ENCODE data around the gene PZP.

PZP gene

GRCh38 chr12:9118158-9118557 is 90.0 kb downstream of the PZP start:
- H3K9me3 ChIP-seq (ENCODE audit: control insufficient read depth in 5 of 5, low read length in 5 of 5): no peaks in the 10 kb centered on the region
- no peak overlapping the region for H3K4me3 ChIP-seq (ENCODE audit: low read depth in 1 of 5, low read length in 5 of 5)
- peaks cover 0 to 49% (median 17%) of the 10 kb centered on the region in 5 donors for H3K4me1 ChIP-seq (ENCODE audit: control insufficient read depth in 5 of 5, insufficient read depth in 5 of 5, low read length in 5 of 5)
- peak overlapping the region; percentile 58 for H3K27ac ChIP-seq (ENCODE audit: low read depth, low read length)
- no peak overlapping the region for H3K9ac ChIP-seq (ENCODE audit: low read length in 5 of 5)
- H3K36me3 ChIP-seq (ENCODE audit: control insufficient read depth in 5 of 5, insufficient read depth in 5 of 5, low read length in 5 of 5): peaks cover 0 to 4% (median 0%) of the 10 kb centered on the region in 5 donors
- peaks cover 0 to 2% (median 0%) of the 10 kb centered on the region in 5 donors for H3K27me3 ChIP-seq (ENCODE audit: control insufficient read depth in 5 of 5, insufficient read depth in 4 of 5, low read length in 5 of 5)

DNA sequence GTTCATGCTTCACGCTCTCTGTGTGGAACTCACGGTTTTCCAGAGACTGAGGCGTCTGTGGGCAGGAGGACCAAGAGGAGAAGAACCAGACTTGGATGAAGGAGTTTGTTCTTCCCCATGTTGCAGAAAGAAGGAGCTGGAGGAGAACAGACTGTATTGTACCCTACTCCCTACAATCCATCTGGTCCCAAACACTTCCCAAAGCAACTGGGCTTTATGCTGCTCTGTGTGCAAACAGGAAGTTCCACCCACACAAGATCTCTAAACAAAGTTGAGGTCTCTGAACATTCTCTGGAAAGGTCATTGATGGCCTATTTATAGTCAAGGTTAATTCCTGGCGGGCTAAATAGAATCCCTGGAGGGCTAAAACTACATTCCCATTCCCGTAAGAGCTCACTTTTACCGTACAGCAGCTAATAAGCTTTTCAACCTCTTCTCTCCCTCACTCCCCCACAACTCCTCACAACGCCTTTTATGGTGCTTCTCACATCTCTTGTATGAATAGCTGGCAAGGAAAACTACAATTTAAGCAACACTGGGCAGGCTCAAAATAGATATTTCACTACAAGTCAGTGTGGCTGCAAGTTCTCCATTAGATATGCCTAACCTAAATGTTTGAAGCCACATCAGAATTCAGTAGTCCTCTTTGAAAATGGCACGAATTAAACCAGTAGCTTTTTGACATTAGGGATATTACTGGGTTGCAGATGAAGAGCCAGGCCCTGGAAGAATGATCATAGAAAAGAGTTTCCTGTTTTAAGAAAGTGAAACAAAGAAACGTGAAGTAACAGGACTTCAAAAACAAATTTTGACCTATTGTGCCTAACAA is 92.2 kb downstream of the PZP start, which contains the start of gene A2M:
Gene A2M, minus strand, starts transcription at position 189 of the 829 bp plus-strand sequence. Its CDS starts 70 bp downstream, at position 119.
- peak within 1 kb of the TSS in 3 of 5 donors; percentile 8 to 24 (median 13) for H3K9ac ChIP-seq (ENCODE audit: low read length in 5 of 5)
- H3K9me3 ChIP-seq (ENCODE audit: control insufficient read depth in 5 of 5, low read length in 5 of 5): no peaks in the 10 kb centered on the region
- H3K27ac ChIP-seq (ENCODE audit: low read depth, low read length): peak within 1 kb of the TSS; percentile 89
- peak within 1 kb of the TSS; percentile 52 to 85 (median 65) for H3K4me3 ChIP-seq (ENCODE audit: low read depth in 1 of 5, low read length in 5 of 5)
- H3K36me3 ChIP-seq (ENCODE audit: control insufficient read depth in 5 of 5, insufficient read depth in 5 of 5, low read length in 5 of 5): peaks cover 0 to 19% (median 10%) of the 10 kb centered on the region in 5 donors
- peaks cover 0 to 56% (median 17%) of the 10 kb centered on the region in 5 donors for H3K4me1 ChIP-seq (ENCODE audit: control insufficient read depth in 5 of 5, insufficient read depth in 5 of 5, low read length in 5 of 5)
- H3K27me3 ChIP-seq (ENCODE audit: control insufficient read depth in 5 of 5, insufficient read depth in 4 of 5, low read length in 5 of 5): peaks cover 0 to 2% (median 0%) of the 10 kb centered on the region in 5 donors

- Histone ChIP-seq H3K4me3 (ENCODE audit: low read depth in 1 of 5, low read length in 5 of 5) (peak overlapping the region; percentile 19 to 85 (median 63)), H3K4me1 (ENCODE audit: control insufficient read depth in 5 of 5, insufficient read depth in 5 of 5, low read length in 5 of 5) (peaks cover 0 to 51% (median 17%) of the 10 kb centered on the region in 5 donors), H3K27ac (ENCODE audit: low read depth, low read length) (peak overlapping the region; percentile 89), H3K9me3 (ENCODE audit: control insufficient read depth in 5 of 5, low read length in 5 of 5) (no peaks in the 10 kb centered on the region), H3K9ac (ENCODE audit: low read length in 5 of 5) (peak overlapping the region in 2 of 5 donors; percentile 8 to 24), H3K27me3 (ENCODE audit: control insufficient read depth in 5 of 5, insufficient read depth in 4 of 5, low read length in 5 of 5) (peaks cover 0 to 2% (median 0%) of the 10 kb centered on the region in 5 donors), H3K36me3 (ENCODE audit: control insufficient read depth in 5 of 5, insufficient read depth in 5 of 5, low read length in 5 of 5) (peaks cover 0 to 19% (median 10%) of the 10 kb centered on the region in 5 donors)
Measured at GRCh38 chr12:9114946-9115345, 93.2 kb downstream of the PZP start.

GRCh38 chr12:9113987-9114309 is 94.2 kb downstream of the PZP start:
- Histone ChIP-seq H3K27me3 (ENCODE audit: control insufficient read depth in 5 of 5, insufficient read depth in 4 of 5, low read length in 5 of 5) (peaks cover 0 to 2% (median 0%) of the 10 kb centered on the region in 5 donors), H3K36me3 (ENCODE audit: control insufficient read depth in 5 of 5, insufficient read depth in 5 of 5, low read length in 5 of 5) (peaks cover 0 to 27% (median 18%) of the 10 kb centered on the region in 5 donors), H3K27ac (ENCODE audit: low read depth, low read length) (peak overlapping the region; percentile 66), H3K9ac (ENCODE audit: low read length in 5 of 5) (peak overlapping the region in 1 of 5 donors; percentile 55), H3K9me3 (ENCODE audit: control insufficient read depth in 5 of 5, low read length in 5 of 5) (no peaks in the 10 kb centered on the region), H3K4me3 (ENCODE audit: low read depth in 1 of 5, low read length in 5 of 5) (peak overlapping the region in 4 of 5 donors; percentile 56 to 85 (median 68)), H3K4me1 (ENCODE audit: control insufficient read depth in 5 of 5, insufficient read depth in 5 of 5, low read length in 5 of 5) (peaks cover 0 to 47% (median 17%) of the 10 kb centered on the region in 5 donors)

GRCh38 chr12:9113296-9113986 is 94.8 kb downstream of the PZP start:
- peak overlapping the region; percentile 66 for H3K27ac ChIP-seq (ENCODE audit: low read depth, low read length)
- peaks cover 0 to 32% (median 23%) of the 10 kb centered on the region in 5 donors for H3K36me3 ChIP-seq (ENCODE audit: control insufficient read depth in 5 of 5, insufficient read depth in 5 of 5, low read length in 5 of 5)
- peak overlapping the region in 2 of 5 donors; percentile 6 to 55 for H3K9ac ChIP-seq (ENCODE audit: low read length in 5 of 5)
- H3K4me3 ChIP-seq (ENCODE audit: low read depth in 1 of 5, low read length in 5 of 5): peak overlapping the region; percentile 10 to 85 (median 63)
- no peaks in the 10 kb centered on the region for H3K9me3 ChIP-seq (ENCODE audit: control insufficient read depth in 5 of 5, low read length in 5 of 5)
- peaks cover 0 to 44% (median 17%) of the 10 kb centered on the region in 5 donors for H3K4me1 ChIP-seq (ENCODE audit: control insufficient read depth in 5 of 5, insufficient read depth in 5 of 5, low read length in 5 of 5)
- peaks cover 0 to 2% (median 0%) of the 10 kb centered on the region in 5 donors for H3K27me3 ChIP-seq (ENCODE audit: control insufficient read depth in 5 of 5, insufficient read depth in 4 of 5, low read length in 5 of 5)

DNA sequence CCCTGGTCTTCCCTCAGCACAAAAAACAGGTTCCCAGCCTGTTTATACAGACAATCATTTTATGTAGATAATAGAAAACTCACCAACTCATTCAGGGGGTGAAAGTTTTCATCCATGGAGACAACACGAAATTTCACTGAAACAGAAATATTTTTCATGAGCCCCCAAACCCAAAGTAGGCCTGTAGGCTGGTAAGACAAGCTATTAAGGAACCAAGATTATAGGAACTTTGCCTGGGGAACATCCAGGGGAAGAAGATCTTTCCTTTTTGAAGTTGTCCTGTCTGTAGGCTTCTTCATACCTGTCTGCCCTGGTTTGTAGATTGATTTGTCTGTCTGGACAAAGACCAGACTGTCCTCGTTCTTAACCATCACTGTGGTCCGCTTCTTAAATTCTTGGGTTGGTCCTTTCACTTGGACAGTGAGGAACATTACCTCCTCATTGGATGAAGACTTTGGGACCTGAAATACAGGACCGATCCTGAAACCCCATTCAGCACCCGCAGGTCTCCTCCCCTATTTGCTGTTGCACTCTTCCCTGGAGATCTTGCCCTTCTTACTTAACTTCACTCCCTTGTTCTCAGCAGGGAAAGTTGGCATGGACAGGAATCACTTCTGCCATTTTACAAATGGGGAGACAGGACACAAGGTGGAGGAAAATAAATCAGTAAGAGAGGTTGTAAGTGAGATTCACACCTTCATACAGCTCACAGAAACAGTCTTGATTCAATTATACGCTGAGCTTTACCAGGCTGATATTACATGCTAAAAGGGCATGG is 95.9 kb downstream of the PZP start:
- no peaks in the 10 kb centered on the region for H3K9me3 ChIP-seq (ENCODE audit: control insufficient read depth in 5 of 5, low read length in 5 of 5)
- H3K4me1 ChIP-seq (ENCODE audit: control insufficient read depth in 5 of 5, insufficient read depth in 5 of 5, low read length in 5 of 5): peaks cover 0 to 39% (median 15%) of the 10 kb centered on the region in 5 donors
- H3K27ac ChIP-seq (ENCODE audit: low read depth, low read length): peak overlapping the region; percentile 38
- H3K9ac ChIP-seq (ENCODE audit: low read length in 5 of 5): no peak overlapping the region
- H3K36me3 ChIP-seq (ENCODE audit: control insufficient read depth in 5 of 5, insufficient read depth in 5 of 5, low read length in 5 of 5): peaks cover 0 to 34% (median 26%) of the 10 kb centered on the region in 5 donors
- peak overlapping the region in 4 of 5 donors; percentile 3 to 85 (median 68) for H3K4me3 ChIP-seq (ENCODE audit: low read depth in 1 of 5, low read length in 5 of 5)
- H3K27me3 ChIP-seq (ENCODE audit: control insufficient read depth in 5 of 5, insufficient read depth in 4 of 5, low read length in 5 of 5): no peaks in the 10 kb centered on the region

- no peaks in the 10 kb centered on the region for H3K9me3 ChIP-seq (ENCODE audit: control insufficient read depth in 5 of 5, low read length in 5 of 5)
- H3K27ac ChIP-seq (ENCODE audit: low read depth, low read length): peak overlapping the region; percentile 38
- H3K27me3 ChIP-seq (ENCODE audit: control insufficient read depth in 5 of 5, insufficient read depth in 4 of 5, low read length in 5 of 5): no peaks in the 10 kb centered on the region
- H3K4me3 ChIP-seq (ENCODE audit: low read depth in 1 of 5, low read length in 5 of 5): no peak overlapping the region
- H3K36me3 ChIP-seq (ENCODE audit: control insufficient read depth in 5 of 5, insufficient read depth in 5 of 5, low read length in 5 of 5): peaks cover 0 to 38% (median 29%) of the 10 kb centered on the region in 5 donors
- no peak overlapping the region for H3K9ac ChIP-seq (ENCODE audit: low read length in 5 of 5)
- peaks cover 0 to 33% (median 8%) of the 10 kb centered on the region in 5 donors for H3K4me1 ChIP-seq (ENCODE audit: control insufficient read depth in 5 of 5, insufficient read depth in 5 of 5, low read length in 5 of 5)
Measured at GRCh38 chr12:9111525-9111924, 96.7 kb downstream of the PZP start.

DNA sequence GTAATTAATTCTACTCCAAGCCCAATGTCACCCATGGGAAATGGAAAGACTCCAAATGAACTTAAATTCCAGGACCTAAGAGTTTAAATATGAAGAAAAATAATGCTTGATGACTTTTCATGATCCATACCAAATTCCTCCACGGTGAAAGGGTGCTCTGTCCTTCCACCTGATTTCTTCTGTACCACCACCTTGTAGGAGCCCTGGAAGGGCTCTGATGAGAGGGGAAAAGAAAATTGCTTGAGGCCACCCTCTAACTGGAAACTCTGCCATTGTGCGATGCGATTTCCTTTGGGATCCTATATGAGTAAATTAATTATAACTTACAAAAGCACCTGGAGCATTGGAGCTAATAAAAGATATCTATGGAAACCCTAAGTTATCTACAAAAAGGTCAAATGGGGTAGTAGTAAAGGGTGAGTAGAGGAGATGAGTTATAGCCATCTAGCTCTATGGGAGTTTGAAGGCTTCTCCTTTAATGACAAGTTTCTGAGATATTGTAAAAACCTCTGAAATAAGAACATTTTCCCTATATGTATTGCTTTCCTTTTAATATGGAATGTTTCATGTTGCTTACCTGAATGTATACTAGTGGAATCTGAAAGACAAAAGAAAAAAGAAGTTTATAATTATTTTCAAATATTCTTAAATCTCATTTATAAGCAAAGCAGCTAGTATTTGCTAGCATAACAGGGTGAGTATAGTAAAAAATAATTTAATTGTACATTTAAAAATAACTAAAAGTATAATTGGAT is 98.3 kb downstream of the PZP start:
- Histone ChIP-seq H3K9ac (ENCODE audit: low read length in 5 of 5) (no peak overlapping the region), H3K27me3 (ENCODE audit: control insufficient read depth in 5 of 5, insufficient read depth in 4 of 5, low read length in 5 of 5) (no peaks in the 10 kb centered on the region), H3K4me1 (ENCODE audit: control insufficient read depth in 5 of 5, insufficient read depth in 5 of 5, low read length in 5 of 5) (peaks cover 0 to 31% (median 0%) of the 10 kb centered on the region in 5 donors), H3K9me3 (ENCODE audit: control insufficient read depth in 5 of 5, low read length in 5 of 5) (no peaks in the 10 kb centered on the region), H3K4me3 (ENCODE audit: low read depth in 1 of 5, low read length in 5 of 5) (no peak overlapping the region), H3K36me3 (ENCODE audit: control insufficient read depth in 5 of 5, insufficient read depth in 5 of 5, low read length in 5 of 5) (peaks cover 6 to 52% (median 38%) of the 10 kb centered on the region in 5 donors), H3K27ac (ENCODE audit: low read depth, low read length) (no peak overlapping the region)

DNA sequence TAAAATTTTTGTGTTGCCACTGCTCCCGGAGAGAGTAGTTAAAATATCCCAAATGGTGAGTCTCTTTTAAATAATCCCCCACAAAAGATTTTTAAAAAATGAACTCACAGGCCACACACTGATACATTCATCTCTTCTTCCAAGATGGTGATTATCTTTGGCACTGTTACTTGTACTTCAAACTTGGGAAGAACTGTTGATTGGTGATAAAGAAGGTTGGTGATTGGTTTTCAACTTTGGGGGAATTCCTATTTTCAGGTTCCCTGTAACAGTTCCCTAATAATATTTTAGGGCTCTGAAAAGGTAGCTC is 99.0 kb downstream of the PZP start:
- Histone ChIP-seq H3K4me3 (ENCODE audit: low read depth in 1 of 5, low read length in 5 of 5) (no peak overlapping the region), H3K4me1 (ENCODE audit: control insufficient read depth in 5 of 5, insufficient read depth in 5 of 5, low read length in 5 of 5) (peaks cover 0 to 31% (median 0%) of the 10 kb centered on the region in 5 donors), H3K27ac (ENCODE audit: low read depth, low read length) (no peak overlapping the region), H3K9me3 (ENCODE audit: control insufficient read depth in 5 of 5, low read length in 5 of 5) (no peaks in the 10 kb centered on the region), H3K9ac (ENCODE audit: low read length in 5 of 5) (no peak overlapping the region), H3K27me3 (ENCODE audit: control insufficient read depth in 5 of 5, insufficient read depth in 4 of 5, low read length in 5 of 5) (no peaks in the 10 kb centered on the region), H3K36me3 (ENCODE audit: control insufficient read depth in 5 of 5, insufficient read depth in 5 of 5, low read length in 5 of 5) (peaks cover 9 to 58% (median 43%) of the 10 kb centered on the region in 5 donors)

Data from subcutaneous abdominal adipose tissue (tissue), 5 donors.